Parathyroid adenoma (tissue), 2 donors: ENCODE results near the gene BMPR1B.

Source experiments
- H2AFZ ChIP-seq: fragments of 300-600 bp; sonication (generic); one replicate; pipeline ENCODE4 v1.7.0; 2017; ENCODE audit warnings: antibody characterized with exemption, mild to moderate bottlenecking
- H3K27ac ChIP-seq: fragments of 300-600 bp; sonication (generic); one replicate; pipeline ENCODE4 v1.7.0; 2017
- H3K27me3 ChIP-seq: fragments of 300-600 bp; sonication (generic); one replicate; pipeline ENCODE4 v1.7.0; 2017; ENCODE audit warnings: low read length; ENCODE audit not compliant: control insufficient read depth, insufficient read depth
- H3K36me3 ChIP-seq: fragments of 300-600 bp; sonication (generic); one replicate; pipeline ENCODE4 v1.7.0; 2017; ENCODE audit warnings: low read length; ENCODE audit not compliant: control insufficient read depth, insufficient read depth
- H3K4me1 ChIP-seq: fragments of 300-600 bp; sonication (generic); one replicate; pipeline ENCODE4 v1.7.0; 2017; ENCODE audit warnings: control low read depth
- H3K4me2 ChIP-seq: fragments of 300-600 bp; sonication (generic); one replicate; pipeline ENCODE4 v1.7.0; 2017; ENCODE audit warnings: low read length
- H3K4me3 ChIP-seq: fragments of 300-600 bp; sonication (generic); one replicate; pipeline ENCODE4 v1.7.0; 2017; ENCODE audit warnings: low read depth, low read length
- H3K79me2 ChIP-seq: fragments of 300-600 bp; sonication (generic); one replicate; pipeline ENCODE4 v1.7.0; 2017; ENCODE audit warnings: control low read depth
- H3K9ac ChIP-seq: fragments of 300-600 bp; sonication (generic); one replicate; pipeline ENCODE4 v1.7.0; 2017; ENCODE audit warnings: mild to moderate bottlenecking
- H3K9me3 ChIP-seq: fragments of 300-600 bp; sonication (generic); one replicate; pipeline ENCODE4 v1.7.0; 2017; ENCODE audit warnings: low read length; ENCODE audit not compliant: control insufficient read depth
- TF ChIP-seq, protein P1 (sequence below): fragments of 300-600 bp; sonication (generic); IDR thresholded peaks from one replicate; pipeline ENCODE4 v1.7.0; 2017; ENCODE audit warnings: antibody characterized with exemption, mild to moderate bottlenecking
- donor health status: primary hyperparathyroidism.

The BMPR1B gene

DNA sequence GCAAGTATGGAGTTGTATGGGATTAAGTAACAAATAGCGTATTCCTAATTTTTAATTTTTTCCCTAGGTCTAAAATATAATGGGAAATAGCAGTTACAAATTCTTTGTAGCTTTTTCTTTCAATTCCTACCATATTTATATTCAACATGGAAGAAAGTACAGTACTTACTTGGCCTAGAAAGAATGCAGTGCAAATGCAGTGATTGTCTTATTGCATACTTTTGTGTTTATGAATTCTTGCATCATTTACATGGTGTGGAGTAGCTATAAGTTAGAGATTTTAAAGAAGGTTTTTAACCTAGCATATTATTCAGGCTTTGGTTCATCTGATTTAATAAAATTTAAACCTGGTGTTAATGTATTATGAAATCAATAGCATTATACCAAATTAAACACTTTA lies 263.3 kb downstream of the BMPR1B start:
- no peaks in the 10 kb centered on the region for H3K79me2 ChIP-seq
- H3K4me3 ChIP-seq: no peak overlapping the region
- H3K36me3 ChIP-seq: no peaks in the 10 kb centered on the region
- H3K9ac ChIP-seq: no peak overlapping the region
- no peaks in the 10 kb centered on the region for H3K27me3 ChIP-seq
- H2AFZ ChIP-seq: no peak overlapping the region
- no peaks in the 10 kb centered on the region for H3K4me1 ChIP-seq
- TF ChIP-seq, protein P1, sequence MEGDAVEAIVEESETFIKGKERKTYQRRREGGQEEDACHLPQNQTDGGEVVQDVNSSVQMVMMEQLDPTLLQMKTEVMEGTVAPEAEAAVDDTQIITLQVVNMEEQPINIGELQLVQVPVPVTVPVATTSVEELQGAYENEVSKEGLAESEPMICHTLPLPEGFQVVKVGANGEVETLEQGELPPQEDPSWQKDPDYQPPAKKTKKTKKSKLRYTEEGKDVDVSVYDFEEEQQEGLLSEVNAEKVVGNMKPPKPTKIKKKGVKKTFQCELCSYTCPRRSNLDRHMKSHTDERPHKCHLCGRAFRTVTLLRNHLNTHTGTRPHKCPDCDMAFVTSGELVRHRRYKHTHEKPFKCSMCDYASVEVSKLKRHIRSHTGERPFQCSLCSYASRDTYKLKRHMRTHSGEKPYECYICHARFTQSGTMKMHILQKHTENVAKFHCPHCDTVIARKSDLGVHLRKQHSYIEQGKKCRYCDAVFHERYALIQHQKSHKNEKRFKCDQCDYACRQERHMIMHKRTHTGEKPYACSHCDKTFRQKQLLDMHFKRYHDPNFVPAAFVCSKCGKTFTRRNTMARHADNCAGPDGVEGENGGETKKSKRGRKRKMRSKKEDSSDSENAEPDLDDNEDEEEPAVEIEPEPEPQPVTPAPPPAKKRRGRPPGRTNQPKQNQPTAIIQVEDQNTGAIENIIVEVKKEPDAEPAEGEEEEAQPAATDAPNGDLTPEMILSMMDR: no peak
- H3K27ac ChIP-seq: no peak overlapping the region
- H3K9me3 ChIP-seq: no peaks in the 10 kb centered on the region
- no peak overlapping the region for H3K4me2 ChIP-seq

DNA sequence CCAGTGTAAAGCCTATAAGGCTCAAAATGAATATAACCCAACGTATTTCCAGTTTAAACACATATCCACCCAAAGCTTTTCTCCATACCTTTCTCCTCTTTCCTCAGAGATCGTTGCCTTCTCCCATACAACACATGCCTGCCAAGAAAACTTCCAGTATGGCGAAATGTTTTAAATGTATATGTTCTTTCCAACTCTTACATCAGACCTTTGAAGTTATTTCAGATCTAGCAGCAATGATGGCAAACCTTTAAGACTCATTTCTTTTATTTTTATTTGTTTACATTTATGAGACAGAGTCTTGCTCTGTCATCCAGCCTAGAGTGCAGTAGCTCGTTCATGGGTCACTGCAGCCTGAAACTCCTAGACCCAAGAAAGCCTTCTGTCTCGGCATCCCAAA lies 265.4 kb downstream of the BMPR1B start:
- Histone ChIP-seq H3K4me3 (no peak overlapping the region), H3K27ac (no peak overlapping the region), H2AFZ (no peak overlapping the region), H3K36me3 (no peaks in the 10 kb centered on the region), H3K9ac (no peak overlapping the region), H3K4me1 (no peaks in the 10 kb centered on the region), H3K79me2 (no peaks in the 10 kb centered on the region), H3K4me2 (no peak overlapping the region), H3K27me3 (no peaks in the 10 kb centered on the region), H3K9me3 (no peaks in the 10 kb centered on the region)
- TF ChIP-seq, protein P1: no peak

DNA sequence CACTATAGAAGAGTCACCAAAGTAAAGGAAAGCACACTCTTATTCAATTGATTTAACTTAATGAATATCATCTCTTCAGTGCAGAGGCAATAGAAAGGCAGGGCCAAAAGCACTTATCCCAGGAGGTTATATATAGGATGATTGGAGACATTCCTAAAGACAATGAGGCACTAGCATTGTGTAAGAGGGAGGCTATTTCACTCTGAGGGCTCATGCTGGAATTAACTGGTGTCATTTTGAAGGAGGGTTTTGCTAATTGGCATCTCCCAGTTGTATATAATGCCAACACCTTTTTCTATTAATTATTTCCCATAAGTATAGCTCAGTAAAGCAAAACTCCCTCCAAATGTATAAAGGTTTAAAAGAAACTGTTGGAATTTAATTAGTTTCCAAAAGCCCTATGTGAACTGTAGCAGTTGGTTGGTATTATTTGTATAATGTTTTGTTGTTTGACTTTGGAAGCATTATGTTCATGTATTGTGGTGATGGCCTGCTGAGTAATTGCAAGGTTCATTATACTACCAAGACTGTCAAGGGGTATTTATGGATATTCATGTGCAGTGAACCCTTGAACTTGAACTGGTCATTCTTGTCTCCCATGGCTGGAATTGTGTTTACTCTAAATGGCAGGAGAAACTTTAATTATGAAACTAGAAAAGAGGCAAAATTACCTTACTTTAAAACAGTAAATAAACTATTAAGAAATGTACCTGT lies 270.3 kb downstream of the BMPR1B start:
- Histone ChIP-seq H3K4me2 (no peak overlapping the region), H3K27me3 (no peaks in the 10 kb centered on the region), H3K4me3 (no peak overlapping the region), H3K36me3 (no peaks in the 10 kb centered on the region), H3K79me2 (no peaks in the 10 kb centered on the region), H3K27ac (no peak overlapping the region), H2AFZ (no peak overlapping the region), H3K9me3 (no peaks in the 10 kb centered on the region), H3K4me1 (no peaks in the 10 kb centered on the region), H3K9ac (no peak overlapping the region)
- TF ChIP-seq, protein P1: no peak

DNA sequence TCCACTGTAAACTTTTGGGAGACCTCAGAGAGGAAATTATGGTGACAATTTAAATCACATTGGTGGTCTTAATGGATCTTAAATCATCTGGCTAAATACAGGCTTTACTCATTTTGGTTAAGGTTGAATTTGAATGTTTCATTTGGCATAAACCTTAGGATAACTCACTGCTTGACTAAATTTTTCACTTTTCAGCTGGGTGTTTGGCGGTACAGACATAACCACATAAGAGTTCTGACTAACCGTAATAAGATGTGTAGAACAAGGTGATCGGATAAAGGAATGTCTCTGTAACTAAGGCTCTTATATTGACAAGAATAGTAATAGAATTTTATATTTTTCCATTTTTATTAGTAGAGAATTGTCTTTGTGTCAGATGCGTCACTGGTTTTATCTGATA lies 281.0 kb downstream of the BMPR1B start:
- H3K79me2 ChIP-seq: no peaks in the 10 kb centered on the region
- TF ChIP-seq, protein P1: no peak

DNA sequence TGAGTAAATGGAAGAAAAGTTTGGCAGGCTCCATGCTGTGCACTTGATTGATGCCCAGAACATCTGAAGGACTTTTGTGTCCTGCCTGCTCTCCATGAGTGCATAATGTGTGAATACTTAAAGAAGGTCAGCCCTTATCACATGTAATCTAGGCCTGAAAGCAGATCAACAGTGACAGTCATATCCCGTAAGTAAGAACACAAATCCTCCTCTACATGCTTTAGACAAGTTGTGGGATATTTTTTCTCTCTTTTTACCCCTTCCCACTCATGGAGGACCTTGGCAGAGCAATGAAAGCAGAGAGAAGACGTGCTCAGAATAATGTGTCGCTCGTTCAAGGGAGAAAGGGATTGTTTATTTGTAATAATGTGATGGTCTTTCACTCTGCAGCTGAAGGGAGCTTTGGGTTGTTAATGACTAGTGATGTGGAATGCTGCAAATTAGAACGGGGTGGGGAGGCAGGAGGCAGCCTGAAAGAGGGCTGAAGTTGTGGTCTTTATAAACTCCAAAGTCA lies 286.6 kb downstream of the BMPR1B start:
- Histone ChIP-seq H3K36me3 (no peaks in the 10 kb centered on the region), H3K9ac (no peak overlapping the region), H3K27me3 (no peaks in the 10 kb centered on the region), H3K4me3 (no peak overlapping the region), H3K4me2 (no peak overlapping the region), H3K4me1 (no peaks in the 10 kb centered on the region), H3K9me3 (no peaks in the 10 kb centered on the region), H2AFZ (no peak overlapping the region), H3K27ac (no peak overlapping the region), H3K79me2 (no peaks in the 10 kb centered on the region)
- TF ChIP-seq, protein P1: no peak

More for the DNA sequence above, 281.0 kb downstream of the BMPR1B start:
- Histone ChIP-seq H3K27ac (no peak overlapping the region), H3K4me3 (no peak overlapping the region), H3K4me1 (no peaks in the 10 kb centered on the region), H3K27me3 (no peaks in the 10 kb centered on the region), H3K4me2 (no peak overlapping the region), H2AFZ (no peak overlapping the region), H3K9ac (no peak overlapping the region), H3K36me3 (no peaks in the 10 kb centered on the region), H3K9me3 (peaks cover 3% of the 10 kb centered on the region)
